DND-41 (cell line): ENCODE results near the gene MVP.

Source experiments
- ATAC-seq: fragments of 200-7000 bp; cut with Tn5 transposase; 3 replicates; pipeline ENCODE4 v1.9.1; 2021; ENCODE audit warnings: low read depth; ENCODE audit not compliant: insufficient read depth
- DNase-seq: peaks from one replicate; pipeline ENCODE4 v3.0.0-alpha.2; 2020
- H2AFZ ChIP-seq: 2 replicates; pipeline ENCODE4 v1.6.0; 2012; ENCODE audit warnings: low read depth, low read length
- H3K27ac ChIP-seq: 2 replicates; pipeline ENCODE4 v1.5.1; 2012; ENCODE audit warnings: low read length, inconsistent platforms
- H3K27me3 ChIP-seq: fragments of 200-600 bp; sonication (generic); 2 replicates; pipeline ENCODE4 v1.6.0; 2012; ENCODE audit warnings: low read length, mild to moderate bottlenecking, inconsistent platforms; ENCODE audit not compliant: insufficient read depth, poor library complexity
- H3K36me3 ChIP-seq: 2 replicates; pipeline ENCODE4 v1.5.1; 2012; ENCODE audit warnings: low read length, inconsistent platforms; ENCODE audit not compliant: insufficient read depth
- H3K4me1 ChIP-seq: 2 replicates; pipeline ENCODE4 v1.5.1; 2012; ENCODE audit warnings: mild to moderate bottlenecking, low read length; ENCODE audit not compliant: insufficient read depth
- H3K4me2 ChIP-seq: 2 replicates; pipeline ENCODE4 v1.6.0; 2012; ENCODE audit warnings: mild to moderate bottlenecking, moderate library complexity, low read length, inconsistent platforms; ENCODE audit not compliant: insufficient read depth
- H3K4me3 ChIP-seq, 2 experiments: fragments of 200-600 bp in 1 of 2; shearing (Covaris generic) in 1 of 2; 2 replicates each; pipeline ENCODE4 v1.5.1; 2012 to 2016; ENCODE audit warnings: inconsistent platforms in 2 of 2, low read length in 2 of 2, mild to moderate bottlenecking in 2 of 2, low read depth in 1 of 2, moderate library complexity in 1 of 2
- H3K79me2 ChIP-seq: 2 replicates; pipeline ENCODE4 v1.6.0; 2012; ENCODE audit warnings: low read length, inconsistent platforms; ENCODE audit not compliant: insufficient read depth
- H3K9ac ChIP-seq: 2 replicates; pipeline ENCODE4 v1.6.0; 2012; ENCODE audit warnings: low read depth, mild to moderate bottlenecking, inconsistent platforms, low read length, moderate library complexity
- H3K9me3 ChIP-seq: 2 replicates; pipeline ENCODE4 v1.5.1; 2012; ENCODE audit warnings: low read length, moderate library complexity, mild to moderate bottlenecking, inconsistent platforms; ENCODE audit not compliant: insufficient read depth, severe bottlenecking
- H4K20me1 ChIP-seq: 2 replicates; pipeline ENCODE4 v1.6.0; 2012; ENCODE audit warnings: low read length; ENCODE audit not compliant: insufficient read depth
- CTCF ChIP-seq: IDR thresholded peaks from 2 replicates; pipeline ENCODE4 v1.5.1; 2012; ENCODE audit warnings: borderline replicate concordance, low read length, moderate library complexity, mild to moderate bottlenecking; ENCODE audit not compliant: poor library complexity, severe bottlenecking; ENCODE audit errors: extremely low read depth
- EZH2 ChIP-seq: IDR thresholded peaks from 3 replicates; pipeline ENCODE4 v1.6.1; 2012; ENCODE audit warnings: borderline replicate concordance, low read depth, mild to moderate bottlenecking, moderate library complexity, low read length, inconsistent platforms; ENCODE audit not compliant: severe bottlenecking

The MVP gene

GRCh38 chr16:29819506-29819905, 756 bp upstream of the MVP start:
- Histone ChIP-seq H2AFZ (no peak overlapping the region), H4K20me1 (peaks cover 31% of the 10 kb centered on the region), H3K4me2 (peak overlapping the region; percentile 36), H3K79me2 (peaks cover 41% of the 10 kb centered on the region), H3K9me3 (no peaks in the 10 kb centered on the region), H3K36me3 (peaks cover 32% of the 10 kb centered on the region), H3K27ac (no peak overlapping the region; the same call in 1 of the 2 replicates), H3K9ac (peak overlapping the region; percentile 33; the same call in 1 of the 2 replicates), H3K27me3 (no peaks in the 10 kb centered on the region), H3K4me3 (peak overlapping the region in 1 of 2 experiments; percentile 13; a peak in 1 of 4 replicates), H3K4me1 (peaks cover 45% of the 10 kb centered on the region)
- ATAC-seq (no peak), DNase-seq (no peak)
- no peak for TF ChIP-seq EZH2
- no peak for TF ChIP-seq CTCF

- H3K9ac ChIP-seq, result peak overlapping the region; percentile 33; the same call in 1 of the 2 replicates
- ATAC-seq, result no peak
- no peak overlapping the region for H2AFZ ChIP-seq
- peaks cover 34% of the 10 kb centered on the region for H3K79me2 ChIP-seq
- H3K4me3 ChIP-seq, result no peak overlapping the region
- peaks cover 31% of the 10 kb centered on the region for H4K20me1 ChIP-seq
- H3K27ac ChIP-seq, result peak overlapping the region; percentile 29; the same call in 1 of the 2 replicates
- H3K4me1 ChIP-seq, result peaks cover 43% of the 10 kb centered on the region
- TF ChIP-seq CTCF (no peak), EZH2 (no peak)
- no peaks in the 10 kb centered on the region for H3K9me3 ChIP-seq
- DNase-seq, result no peak
- 0 out of 2 replicates have a peak overlapping the region, but pooled peaks have one; percentile 36 for H3K4me2 ChIP-seq
- peaks cover 32% of the 10 kb centered on the region for H3K36me3 ChIP-seq
- no peaks in the 10 kb centered on the region for H3K27me3 ChIP-seq
Observed at GRCh38 chr16:29820730-29821642, 724 bp downstream of the MVP start.

GRCh38 chr16:29821643-29822115, 1.4 kb downstream of the MVP start:
- Histone ChIP-seq H3K79me2 (peaks cover 29% of the 10 kb centered on the region), H3K4me1 (peaks cover 49% of the 10 kb centered on the region), H3K9me3 (no peaks in the 10 kb centered on the region), H3K27ac (no peak overlapping the region), H3K36me3 (peaks cover 32% of the 10 kb centered on the region), H3K4me3 (no peak overlapping the region), H3K27me3 (no peaks in the 10 kb centered on the region), H2AFZ (no peak overlapping the region), H4K20me1 (peaks cover 31% of the 10 kb centered on the region), H3K9ac (no peak overlapping the region), H3K4me2 (no peak overlapping the region)
- ATAC-seq, result no peak
- no peak for DNase-seq
- TF ChIP-seq CTCF (no peak), EZH2 (no peak)
